Measurements from ENCODE around the gene MOCOS.

The MOCOS gene

GRCh38 chr18:36308711-36309435, 121.6 kb downstream of the MOCOS start:
- no peak for DNase-seq

GRCh38 chr18:36309436-36310391, 122.4 kb downstream of the MOCOS start:
- DNase-seq, result no peak

- no peak for DNase-seq
Measured at GRCh38 chr18:36311026-36311570, 123.8 kb downstream of the MOCOS start.

- DNase-seq, result no peak
Measured at GRCh38 chr18:36312806-36313395, 125.6 kb downstream of the MOCOS start.

- no peak for DNase-seq
Measured at GRCh38 chr18:36314098-36314497, 126.8 kb downstream of the MOCOS start.

- DNase-seq, result no peak
Measured at GRCh38 chr18:36314754-36315153, 127.5 kb downstream of the MOCOS start.

GRCh38 chr18:36315736-36316135, 128.4 kb downstream of the MOCOS start:
- DNase-seq, result no peak

GRCh38 chr18:36316246-36316645, 128.9 kb downstream of the MOCOS start:
- DNase-seq, result no peak

Measured in SHP77 treated with DMSO at 0.1 percent for 48 hours (cell line).